GM08714 (cell line): ENCODE data around the gene NSMCE1.
A peak's percentile ranks its signal among the peaks of the same experiment; 100 is the strongest.

Experiments
- H3K4me3 ChIP-seq: fragments of 200-500 bp; sonication (Bioruptor generic); 2 replicates; pipeline ENCODE4 v1.5.1; 2014; ENCODE audit warnings: mild to moderate bottlenecking, low read length, inconsistent platforms
- ZNF274 ChIP-seq: IDR thresholded peaks from 2 replicates; pipeline ENCODE4 v1.6.1; 2012; ENCODE audit warnings: mild to moderate bottlenecking, low read depth, low read length

NSMCE1 gene

GRCh38 chr16:27268376-27269299, at the start of gene NSMCE1:
Gene NSMCE1 (minus strand): TSS chr16:27268772. CDS start chr16:27257570, 11,202 bp downstream.
- no peak for TF ChIP-seq ZNF274
- peak within 1 kb of the TSS; percentile 88 for H3K4me3 ChIP-seq

- H3K4me3 ChIP-seq = peak overlapping the region; percentile 17; the same call in 1 of the 2 replicates
- no peak for TF ChIP-seq ZNF274
These were observed 49.3 kb upstream of the NSMCE1 start for GRCh38 chr16:27317738-27318391.

GRCh38 chr16:27317320-27317719, 48.7 kb upstream of the NSMCE1 start:
- TF ChIP-seq ZNF274 = no peak
- H3K4me3 ChIP-seq = no peak overlapping the region; the same call in 1 of the 2 replicates

GRCh38 chr16:27316038-27316680, 47.6 kb upstream of the NSMCE1 start:
- no peak for TF ChIP-seq ZNF274
- no peak overlapping the region for H3K4me3 ChIP-seq

GRCh38 chr16:27315333-27316037, 46.9 kb upstream of the NSMCE1 start:
- peak overlapping the region; percentile 73; the same call in 1 of the 2 replicates for H3K4me3 ChIP-seq
- no peak for TF ChIP-seq ZNF274

- H3K4me3 ChIP-seq = peak overlapping the region; percentile 73
- no peak for TF ChIP-seq ZNF274
These were observed 46.4 kb upstream of the NSMCE1 start for GRCh38 chr16:27314986-27315332.

GRCh38 chr16:27314161-27314723, 45.7 kb upstream of the NSMCE1 start:
- peak overlapping the region; percentile 73 for H3K4me3 ChIP-seq
- no peak for TF ChIP-seq ZNF274

- H3K4me3 ChIP-seq = peak within 1 kb of the TSS; percentile 73
- TF ChIP-seq ZNF274 = no peak
These were observed 45.0 kb upstream of the NSMCE1 start, which contains the start of gene IL4R for GRCh38 chr16:27313422-27314160. Gene IL4R (plus strand): TSS chr16:27313974. CDS start chr16:27340204, 26,230 bp downstream.

- H3K4me3 ChIP-seq = peak overlapping the region; percentile 73; the same call in 1 of the 2 replicates
- no peak for TF ChIP-seq ZNF274
These were observed 44.2 kb upstream of the NSMCE1 start for GRCh38 chr16:27312580-27313421.

GRCh38 chr16:27311897-27312303, 43.3 kb upstream of the NSMCE1 start:
- H3K4me3 ChIP-seq = no peak overlapping the region
- TF ChIP-seq ZNF274 = no peak

GRCh38 chr16:27311448-27311830, 42.9 kb upstream of the NSMCE1 start:
- H3K4me3 ChIP-seq = no peak overlapping the region
- no peak for TF ChIP-seq ZNF274
